ENCODE measurements around the gene LINGO3.

The LINGO3 gene

DNA sequence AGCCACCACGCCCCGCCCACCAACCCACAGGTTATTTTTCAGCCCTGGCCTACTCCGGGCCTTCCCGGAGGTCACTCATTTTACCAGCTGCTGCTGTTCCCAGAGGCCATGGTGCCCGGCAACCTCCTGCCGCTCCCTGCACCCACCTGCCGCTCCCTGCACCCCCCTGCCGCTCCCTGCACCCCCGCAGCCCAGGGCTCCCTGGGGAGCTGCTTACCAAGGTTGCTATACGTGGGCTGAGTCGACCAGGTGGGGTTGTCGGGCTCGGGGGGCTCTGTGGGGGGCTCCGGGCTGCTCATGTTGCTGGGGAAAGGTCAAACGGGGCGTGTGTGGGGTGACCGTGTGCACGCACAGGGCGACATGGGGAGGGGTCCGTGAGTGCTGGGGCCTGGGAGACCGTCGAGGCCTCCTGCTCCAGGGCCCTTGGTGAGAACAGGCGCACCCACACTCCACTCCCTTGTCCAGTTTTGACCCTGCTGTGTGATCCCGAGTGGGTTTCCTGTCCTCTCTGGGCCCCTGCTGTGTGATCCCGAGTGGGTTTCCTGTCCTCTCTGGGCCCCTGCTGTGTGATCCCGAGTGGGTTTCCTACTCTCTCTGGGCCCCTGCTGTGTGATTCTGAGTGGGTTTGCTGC, 27.2 kb downstream of the LINGO3 start:
- DNase-seq: no peak

- DNase-seq: no peak
Observed at GRCh38 chr19:2278459-2279158, 29.3 kb downstream of the LINGO3 start.

DNA sequence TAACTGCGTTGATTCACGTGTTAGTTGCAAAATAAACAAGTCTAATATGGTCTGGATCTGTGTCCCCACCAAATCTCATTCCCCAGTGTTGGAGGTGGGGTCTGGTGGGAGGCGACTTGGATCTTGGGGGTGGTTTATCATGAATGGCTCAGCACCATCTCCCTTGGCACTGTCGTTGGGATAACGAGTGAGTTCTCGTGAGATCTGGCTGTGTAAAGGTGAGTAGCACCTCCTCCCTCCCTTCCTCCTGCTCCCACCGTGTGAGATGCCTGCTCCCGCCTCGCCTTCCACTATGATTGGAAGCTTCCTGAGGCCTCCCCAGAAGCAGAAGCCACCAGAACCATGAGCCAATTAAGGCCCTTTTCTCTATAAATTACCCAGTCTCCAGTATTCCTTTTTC, 30.8 kb downstream of the LINGO3 start:
- DNase-seq: no peak

GRCh38 chr19:2276429-2276986, 31.4 kb downstream of the LINGO3 start:
- DNase-seq: no peak

DNA sequence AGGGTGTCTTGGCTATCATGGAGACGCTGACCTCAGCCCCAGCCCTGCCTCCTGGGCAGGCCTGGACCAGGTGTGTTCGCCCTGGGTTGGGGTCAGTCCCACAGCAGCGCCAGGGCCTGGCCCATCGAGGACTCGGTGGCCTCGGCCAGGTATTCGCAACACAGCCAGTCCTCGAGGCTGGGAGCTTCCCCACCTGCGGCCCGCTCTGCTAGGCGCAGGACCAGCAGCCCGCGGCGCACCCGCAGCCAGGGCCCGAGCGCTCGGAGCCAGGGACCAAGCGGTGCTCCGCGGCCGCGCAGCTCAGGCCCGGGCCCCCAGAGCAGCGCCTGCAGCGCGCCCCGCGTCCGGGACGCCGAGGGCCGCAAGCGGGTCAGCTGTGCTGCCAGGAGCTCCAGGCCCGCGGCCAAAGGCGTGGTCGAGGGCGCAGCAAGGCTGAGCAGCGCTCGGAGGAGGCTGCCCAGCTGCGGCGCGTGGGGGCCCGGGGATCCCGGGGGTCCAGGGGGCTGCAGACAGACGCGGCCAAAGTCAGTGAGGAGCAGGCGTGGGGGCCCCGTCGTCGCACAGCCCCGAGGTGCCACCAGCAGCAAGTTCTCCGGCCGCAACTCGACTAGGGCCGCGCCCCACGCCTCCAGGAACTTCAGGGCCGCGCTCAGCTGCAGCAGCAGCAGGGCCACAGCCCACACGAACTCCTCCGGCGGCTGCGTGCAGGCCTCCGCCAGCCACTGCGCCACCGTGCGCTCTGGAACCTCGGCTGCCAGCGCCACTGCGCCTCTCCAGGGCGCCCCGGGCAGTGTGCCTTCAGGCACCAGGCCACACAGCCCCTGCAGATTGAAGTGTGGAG, 32.1 kb downstream of the LINGO3 start:
- no peak for DNase-seq

GRCh38 chr19:2274931-2275535, 32.9 kb downstream of the LINGO3 start:
- DNase-seq: peak; percentile 46 to 57

DNA sequence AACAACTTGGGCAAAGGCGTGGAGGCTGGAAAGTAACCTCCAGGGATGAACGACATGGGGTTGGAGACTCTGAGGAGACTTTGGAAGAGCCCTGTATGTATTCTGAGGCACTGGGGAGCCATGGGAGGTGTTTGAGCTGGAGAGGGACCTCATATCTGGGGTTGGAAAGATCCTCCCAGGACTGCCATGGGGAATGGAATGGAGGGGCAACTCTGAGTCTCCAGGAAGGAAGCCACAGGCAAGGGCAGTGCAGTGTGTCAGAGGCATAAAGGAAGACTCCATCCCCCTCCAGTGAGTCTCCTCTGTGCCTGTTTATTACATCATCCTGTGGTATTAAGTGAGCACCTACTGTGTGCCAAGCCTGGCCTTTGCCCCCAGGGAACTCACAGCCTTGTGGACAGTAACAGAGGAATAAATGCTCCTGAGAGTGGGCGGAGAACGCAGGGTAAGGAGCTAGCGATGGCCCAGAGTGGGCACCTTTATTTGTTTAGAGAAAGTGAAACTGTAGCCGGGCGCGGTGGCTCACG, 33.7 kb downstream of the LINGO3 start:
- no peak for DNase-seq

DNA sequence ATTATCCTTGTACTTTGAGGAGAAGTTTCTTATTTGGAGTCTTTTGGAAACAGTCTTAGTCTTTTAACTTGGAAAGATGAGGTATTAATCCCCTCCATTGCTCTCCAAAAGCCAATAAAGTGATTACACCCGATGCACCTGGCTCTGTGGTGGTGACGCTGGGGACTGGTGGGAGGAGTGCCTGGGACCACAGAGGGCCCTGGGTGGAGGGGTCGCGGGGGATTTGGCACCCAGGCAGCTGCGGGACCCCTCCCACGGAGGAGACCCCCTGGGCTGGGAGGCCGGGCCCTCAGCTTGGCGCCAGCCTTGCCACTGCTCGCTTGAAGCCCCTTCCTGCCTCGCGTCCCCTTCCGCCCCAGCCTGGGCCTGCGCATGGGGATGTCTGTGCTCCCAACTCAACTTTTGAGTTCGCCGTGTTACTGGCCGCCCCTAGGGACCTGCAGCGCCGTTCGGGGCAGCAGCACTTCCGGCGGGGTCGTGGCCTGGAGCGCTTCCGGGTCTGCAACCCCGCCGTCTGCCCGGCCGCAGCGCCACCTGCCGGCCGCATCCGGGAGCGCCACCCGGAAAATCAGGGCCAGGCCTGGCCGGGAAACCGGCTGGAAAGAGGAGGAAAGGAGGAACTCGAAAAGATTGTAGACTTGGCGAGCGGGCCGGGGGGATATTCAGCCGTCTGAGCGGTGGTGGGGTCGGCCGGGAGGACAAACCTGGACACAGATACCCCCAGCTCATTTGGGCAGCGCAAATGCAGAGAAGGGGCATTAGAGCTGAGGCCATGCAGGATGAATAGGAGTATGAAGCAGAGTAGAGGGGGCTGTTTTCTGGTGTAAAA, 34.4 kb downstream of the LINGO3 start:
- peak; percentile 83 to 84 for DNase-seq

DNA sequence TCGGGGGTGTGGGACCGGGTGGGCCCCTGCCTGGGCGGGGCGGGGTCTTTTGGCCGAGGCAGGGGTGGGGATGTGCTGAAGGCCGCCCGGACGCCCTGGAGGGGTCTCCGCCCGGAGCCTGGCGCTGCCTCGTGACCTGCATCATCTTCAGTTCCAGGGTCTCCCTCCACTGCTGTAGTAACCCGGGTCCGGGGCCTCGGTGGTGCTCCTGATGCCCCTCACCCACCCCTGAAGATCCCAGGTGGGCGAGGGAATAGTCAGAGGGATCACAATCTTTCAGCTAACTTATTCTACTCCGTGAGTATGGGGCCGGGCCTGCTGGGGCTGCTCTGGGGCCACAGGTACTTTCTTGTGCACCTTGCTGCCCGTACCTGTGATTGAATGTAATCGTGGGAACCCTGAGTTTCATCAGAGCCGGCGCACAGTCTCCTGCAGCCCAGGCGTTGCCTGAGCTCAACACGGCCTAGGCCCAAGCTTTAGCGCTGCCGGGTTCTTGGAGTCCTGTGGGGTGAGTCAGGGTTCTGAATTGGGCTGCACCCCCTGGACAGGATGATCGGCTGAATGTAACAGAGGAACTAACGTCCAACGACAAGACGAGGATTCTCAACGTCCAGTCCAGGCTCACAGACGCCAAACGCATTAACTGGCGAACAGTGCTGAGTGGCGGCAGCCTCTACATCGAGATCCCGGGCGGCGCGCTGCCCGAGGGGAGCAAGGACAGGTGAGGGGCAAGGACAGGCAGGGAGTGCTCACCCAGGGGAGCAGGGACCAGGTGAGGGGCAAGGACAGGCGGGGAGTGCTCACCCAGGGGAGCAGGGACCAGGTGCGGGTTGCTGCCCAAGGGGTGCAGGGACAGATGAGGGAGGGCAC, 36.5 kb downstream of the LINGO3 start:
- DNase-seq: peak in 1 of 2 experiments; percentile 40

GRCh38 chr19:2270423-2271233, 37.3 kb downstream of the LINGO3 start:
- DNase-seq: peak; percentile 71 to 78

- peak; percentile 42 to 51 for DNase-seq
Observed at GRCh38 chr19:2270157-2270422, 37.9 kb downstream of the LINGO3 start.

- DNase-seq: peak; percentile 99
Observed at GRCh38 chr19:2269244-2270156, 38.5 kb downstream of the LINGO3 start.

DNA sequence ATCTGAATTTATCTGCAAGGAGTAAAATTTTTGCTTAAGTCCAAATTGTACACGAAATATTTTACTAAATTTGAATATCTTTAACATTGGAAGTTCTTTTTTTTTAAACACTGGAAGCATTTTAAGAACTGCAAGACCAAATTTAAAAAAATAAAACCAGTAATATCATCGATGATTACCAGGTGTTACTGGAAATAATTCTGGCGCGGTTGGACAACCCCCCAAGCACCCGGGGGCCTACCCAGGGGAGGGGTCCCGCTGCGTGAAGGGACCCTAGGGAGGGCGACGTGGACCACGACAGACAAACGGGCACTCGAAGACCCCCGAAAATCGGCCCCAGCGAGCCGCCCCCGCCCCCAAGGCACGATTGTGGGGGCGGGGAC, 39.1 kb downstream of the LINGO3 start:
- DNase-seq: no peak

DNA sequence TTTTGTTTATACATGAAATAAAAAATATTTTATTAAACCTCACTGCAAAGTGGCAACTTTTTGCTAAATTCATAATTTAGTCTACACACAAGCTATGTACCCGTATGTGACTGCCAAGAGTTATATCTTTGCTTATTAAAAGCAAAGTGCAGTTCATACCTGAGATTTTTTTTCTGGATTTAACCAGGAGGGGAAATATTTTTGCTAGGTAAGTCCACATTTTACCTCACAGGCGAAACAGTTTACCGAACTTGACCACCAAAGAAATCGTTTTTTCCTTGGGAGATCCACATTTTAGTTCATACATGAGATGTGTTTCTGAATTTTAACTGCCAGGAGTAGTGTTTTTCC, 39.5 kb downstream of the LINGO3 start:
- no peak for DNase-seq

GRCh38 chr19:2266183-2266993, 41.6 kb downstream of the LINGO3 start:
- DNase-seq: peak; percentile 48 to 56

- DNase-seq: peak; percentile 74 to 78
Observed at GRCh38 chr19:2261438-2262172, 46.3 kb downstream of the LINGO3 start.

DNA sequence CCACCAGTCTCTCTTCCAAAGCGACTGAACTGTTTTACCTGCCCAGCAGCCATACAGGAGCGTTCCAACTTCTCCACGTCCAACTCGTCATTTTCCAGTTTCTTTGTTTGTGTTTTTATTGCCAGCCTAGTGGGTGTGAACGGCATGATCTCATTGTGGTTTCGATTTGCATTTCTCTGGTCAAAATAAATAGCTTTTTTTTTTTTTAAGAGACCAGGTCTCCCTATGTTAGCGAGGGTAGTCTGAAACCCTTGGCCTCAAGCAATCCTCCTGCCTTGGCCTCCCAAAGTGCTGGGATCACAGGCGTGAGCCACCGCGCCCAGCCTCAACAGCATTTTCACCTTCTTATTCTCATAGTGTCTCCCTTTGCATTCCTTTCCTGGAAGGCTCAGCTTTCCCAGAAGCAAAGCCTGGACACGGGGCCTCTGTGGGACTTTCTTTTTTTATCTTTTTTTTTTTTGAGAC, 47.6 kb downstream of the LINGO3 start:
- DNase-seq: no peak

Measured in activated CD4-positive, alpha-beta T cell treated with anti-CD3 and anti-CD28 coated beads, Interleukin-2, amount 50 U/mL, for 48 hours (primary cell).